Measurements from ENCODE around the gene ZNF333.

DNA sequence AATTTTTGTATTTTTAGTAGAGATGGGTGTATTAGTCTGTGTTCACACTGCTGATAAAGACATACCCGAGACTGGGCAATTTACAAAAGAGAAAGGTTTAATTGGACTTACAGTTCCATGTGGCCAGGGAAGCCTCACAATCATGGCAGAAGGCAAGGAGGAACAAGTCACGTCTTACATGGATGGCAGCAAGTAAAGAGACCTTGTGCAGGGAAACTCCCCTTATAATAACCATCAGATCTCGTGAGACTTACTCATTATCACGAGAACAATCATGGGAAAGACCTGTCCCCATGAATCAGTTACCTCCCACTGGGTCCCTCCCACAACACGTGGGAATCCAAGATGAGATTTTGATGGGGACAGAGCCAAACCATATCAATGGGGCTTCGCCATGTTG, 14.6 kb downstream of the ZNF333 start:
- no peak for TF ChIP-seq CTCF (IDR thresholded peaks at IDR 0.05)
- no peak for TF ChIP-seq POLR2A (IDR thresholded peaks at IDR 0.05)
- no peak for TF ChIP-seq EP300 (IDR thresholded peaks at IDR 0.05)

All from ovary (tissue), 3 donors.